ENCODE data around the gene LRBA.
A peak's percentile ranks its signal among the peaks of the same experiment; 100 is the strongest.
"Not testable (repeated sequence)": the region's sequence is repeated elsewhere in the genome, so short reads cannot be mapped to it uniquely, and the experiment has no call there.

Gene LRBA

GRCh38 chr4:150960079-150960478, 55.0 kb downstream of the LRBA start:
- H3K79me2 ChIP-seq (ENCODE audit: insufficient read depth, low read length), result peaks cover 5% of the 10 kb centered on the region; the same call in 1 of the 2 replicates
- no peaks in the 10 kb centered on the region for H4K20me1 ChIP-seq (ENCODE audit: insufficient read depth, low read length)
- no peak overlapping the region for H3K9ac ChIP-seq (ENCODE audit: low read depth, low read length)
- peaks cover 31% of the 10 kb centered on the region for H3K9me3 ChIP-seq (ENCODE audit: insufficient read depth, low read length, severe bottlenecking)
- H3K27ac ChIP-seq (ENCODE audit: low read length), result no peak overlapping the region
- H3K4me2 ChIP-seq (ENCODE audit: insufficient read depth, low read length), result no peak overlapping the region
- ATAC-seq (ENCODE audit: insufficient read depth, low read depth), result no peak
- H3K4me1 ChIP-seq (ENCODE audit: insufficient read depth, low read length), result no peaks in the 10 kb centered on the region
- H3K36me3 ChIP-seq (ENCODE audit: insufficient read depth, low read length), result peaks cover 7% of the 10 kb centered on the region; the same call in 1 of the 2 replicates
- no peak for TF ChIP-seq EZH2 (IDR thresholded peaks at IDR 0.05; ENCODE audit: borderline replicate concordance, low read depth, low read length, severe bottlenecking)
- TF ChIP-seq CTCF (IDR thresholded peaks at IDR 0.05; ENCODE audit: borderline replicate concordance, extremely low read depth, low read length, poor library complexity, severe bottlenecking), result peak; percentile 42
- no peak overlapping the region for H2AFZ ChIP-seq (ENCODE audit: low read depth, low read length)
- H3K27me3 ChIP-seq (ENCODE audit: insufficient read depth, low read length, poor library complexity), result no peaks in the 10 kb centered on the region
- no peak for DNase-seq
- no peak overlapping the region for H3K4me3 ChIP-seq (ENCODE audit: low read depth in 1 of 2, low read length in 2 of 2)

DNA sequence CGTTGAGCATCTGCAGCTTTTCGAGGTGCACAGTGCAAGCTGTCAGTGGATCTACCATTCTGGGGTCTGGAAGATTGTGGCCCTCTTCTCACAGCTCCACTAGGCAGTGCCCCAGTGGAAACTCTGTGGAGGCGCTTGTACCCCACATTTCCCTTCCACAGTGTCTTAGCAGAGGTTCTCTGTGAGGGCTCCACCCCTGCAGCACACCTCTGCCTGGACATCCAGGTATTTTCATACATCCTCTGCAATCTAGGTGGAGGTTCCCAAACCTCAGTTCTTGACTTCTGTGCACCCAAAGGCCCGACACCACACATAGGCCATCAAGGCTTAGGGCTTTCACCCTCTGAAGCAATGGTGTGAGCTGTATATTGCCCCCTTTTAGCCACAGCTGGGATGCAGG, 57.1 kb downstream of the LRBA start:
- H3K9ac ChIP-seq (ENCODE audit: low read depth, low read length); H3K79me2 ChIP-seq (ENCODE audit: insufficient read depth, low read length); H4K20me1 ChIP-seq (ENCODE audit: insufficient read depth, low read length); H3K4me2 ChIP-seq (ENCODE audit: insufficient read depth, low read length); H3K27ac ChIP-seq (ENCODE audit: low read length); H3K4me1 ChIP-seq (ENCODE audit: insufficient read depth, low read length); ATAC-seq (ENCODE audit: insufficient read depth, low read depth); DNase-seq; H3K4me3 ChIP-seq (ENCODE audit: low read depth in 1 of 2, low read length in 2 of 2); H3K27me3 ChIP-seq (ENCODE audit: insufficient read depth, low read length, poor library complexity); H3K36me3 ChIP-seq (ENCODE audit: insufficient read depth, low read length); H2AFZ ChIP-seq (ENCODE audit: low read depth, low read length): not testable (repeated sequence)
- H3K9me3 ChIP-seq (ENCODE audit: insufficient read depth, low read length, severe bottlenecking), result peaks cover 34% of the 10 kb centered on the region

GRCh38 chr4:150957095-150957494, 58.0 kb downstream of the LRBA start:
- H3K9ac ChIP-seq (ENCODE audit: low read depth, low read length); H3K4me2 ChIP-seq (ENCODE audit: insufficient read depth, low read length); H3K4me1 ChIP-seq (ENCODE audit: insufficient read depth, low read length); H2AFZ ChIP-seq (ENCODE audit: low read depth, low read length); DNase-seq; H3K4me3 ChIP-seq (ENCODE audit: low read depth in 1 of 2, low read length in 2 of 2); H3K36me3 ChIP-seq (ENCODE audit: insufficient read depth, low read length); H3K27ac ChIP-seq (ENCODE audit: low read length); H3K79me2 ChIP-seq (ENCODE audit: insufficient read depth, low read length); H4K20me1 ChIP-seq (ENCODE audit: insufficient read depth, low read length); H3K27me3 ChIP-seq (ENCODE audit: insufficient read depth, low read length, poor library complexity); ATAC-seq (ENCODE audit: insufficient read depth, low read depth): not testable (repeated sequence)
- peaks cover 34% of the 10 kb centered on the region for H3K9me3 ChIP-seq (ENCODE audit: insufficient read depth, low read length, severe bottlenecking)

- H3K27ac ChIP-seq (ENCODE audit: low read length); H2AFZ ChIP-seq (ENCODE audit: low read depth, low read length); H3K79me2 ChIP-seq (ENCODE audit: insufficient read depth, low read length); H3K4me2 ChIP-seq (ENCODE audit: insufficient read depth, low read length); H4K20me1 ChIP-seq (ENCODE audit: insufficient read depth, low read length); ATAC-seq (ENCODE audit: insufficient read depth, low read depth); H3K27me3 ChIP-seq (ENCODE audit: insufficient read depth, low read length, poor library complexity); H3K9ac ChIP-seq (ENCODE audit: low read depth, low read length); H3K4me3 ChIP-seq (ENCODE audit: low read depth in 1 of 2, low read length in 2 of 2); DNase-seq; H3K36me3 ChIP-seq (ENCODE audit: insufficient read depth, low read length); H3K4me1 ChIP-seq (ENCODE audit: insufficient read depth, low read length): not testable (repeated sequence)
- H3K9me3 ChIP-seq (ENCODE audit: insufficient read depth, low read length, severe bottlenecking), result peaks cover 29% of the 10 kb centered on the region
These were observed 61.2 kb downstream of the LRBA start for GRCh38 chr4:150953916-150954315.

GRCh38 chr4:150952167-150952845, 62.8 kb downstream of the LRBA start:
- H3K4me3 ChIP-seq (ENCODE audit: low read depth in 1 of 2, low read length in 2 of 2), result no peak overlapping the region
- H3K27ac ChIP-seq (ENCODE audit: low read length), result no peak overlapping the region
- H4K20me1 ChIP-seq (ENCODE audit: insufficient read depth, low read length), result no peaks in the 10 kb centered on the region
- H3K9me3 ChIP-seq (ENCODE audit: insufficient read depth, low read length, severe bottlenecking), result peaks cover 14% of the 10 kb centered on the region
- H3K4me1 ChIP-seq (ENCODE audit: insufficient read depth, low read length), result no peaks in the 10 kb centered on the region
- H3K4me2 ChIP-seq (ENCODE audit: insufficient read depth, low read length), result no peak overlapping the region
- DNase-seq (no peak), ATAC-seq (ENCODE audit: insufficient read depth, low read depth) (no peak)
- TF ChIP-seq EZH2 (IDR thresholded peaks at IDR 0.05; ENCODE audit: borderline replicate concordance, low read depth, low read length, severe bottlenecking) (no peak), CTCF (IDR thresholded peaks at IDR 0.05; ENCODE audit: borderline replicate concordance, extremely low read depth, low read length, poor library complexity, severe bottlenecking) (no peak)
- H2AFZ ChIP-seq (ENCODE audit: low read depth, low read length), result no peak overlapping the region
- H3K79me2 ChIP-seq (ENCODE audit: insufficient read depth, low read length), result peaks cover 5% of the 10 kb centered on the region; the same call in 1 of the 2 replicates
- H3K9ac ChIP-seq (ENCODE audit: low read depth, low read length), result no peak overlapping the region
- H3K36me3 ChIP-seq (ENCODE audit: insufficient read depth, low read length), result 0 out of 2 replicates have a peak, but pooled peaks cover 5% of the 10 kb centered on the region
- H3K27me3 ChIP-seq (ENCODE audit: insufficient read depth, low read length, poor library complexity), result no peaks in the 10 kb centered on the region
